ENCODE measurements around the gene ZNF205. TPM values are rescaled to one million over a fixed set of nuclear protein-coding genes. Genes with fewer than 3 reads are reported as not detected.

ZNF205 gene
- total and polyA plus RNA-seq, 10 of the 15 experiments (the other 5 are each of a cell fraction or from before 2014, with no cell fraction given): 0.26 to 1.5 (median 0.78) TPM; not detected in 2

GRCh38 chr16:3150346-3151218 is 38.2 kb downstream of the ZNF205 start (continued):
- no peak for TF ChIP-seq PKNOX1 (IDR thresholded peaks at IDR 0.05)
- TF ChIP-seq CHD2 (IDR thresholded peaks at IDR 0.05; ENCODE audit: borderline replicate concordance, low read depth, low read length): 0 out of 2 replicates have a peak, but pooled peaks have one; percentile 25
- TF ChIP-seq PBX3 (IDR thresholded peaks at IDR 0.05; ENCODE audit: insufficient replicate concordance, low read depth, low read length): no peak
- TF ChIP-seq BRCA1 (IDR thresholded peaks at IDR 0.05; ENCODE audit: low read depth, low read length): no peak
- no peak for TF ChIP-seq SRF (IDR thresholded peaks at IDR 0.05; ENCODE audit: low read depth in 2 of 2, low read length in 2 of 2)
- no peak for TF ChIP-seq WRNIP1 (IDR thresholded peaks at IDR 0.05; ENCODE audit: borderline replicate concordance, low read depth, low read length)
- TF ChIP-seq MTA3 (IDR thresholded peaks at IDR 0.05; ENCODE audit: borderline replicate concordance, low read length): no peak
- peak; percentile 89; the same call in 1 of the 2 replicates for TF ChIP-seq STAT1 (conservative IDR thresholded peaks at IDR 0.05)
- no peak for TF ChIP-seq CBX5 (IDR thresholded peaks at IDR 0.05; ENCODE audit: low read depth)
- no peak for TF ChIP-seq ZNF274 (IDR thresholded peaks at IDR 0.05; ENCODE audit: insufficient read depth, insufficient read length)
- TF ChIP-seq HDAC2 (IDR thresholded peaks at IDR 0.05): no peak
- TF ChIP-seq NFXL1 (IDR thresholded peaks at IDR 0.05; ENCODE audit: borderline replicate concordance): no peak
- TF ChIP-seq IRF4 (IDR thresholded peaks at IDR 0.05; ENCODE audit: low read depth, low read length): 0 out of 2 replicates have a peak, but pooled peaks have one; percentile 59
- TF ChIP-seq BACH1 (IDR thresholded peaks at IDR 0.05; ENCODE audit: borderline replicate concordance): peak; percentile 33; the same call in 1 of the 2 replicates
- no peak for TF ChIP-seq MAX (IDR thresholded peaks at IDR 0.05; ENCODE audit: low read depth, low read length)

Measured in GM12878 (cell line).